Progenitor cell of endocrine pancreas (in vitro differentiated cells): ENCODE data around the gene NID2. TPM values are rescaled to one million over a fixed set of nuclear protein-coding genes. Genes with fewer than 3 reads are reported as not detected.

Source experiments
- DNase-seq: peaks from one replicate; pipeline ENCODE4 v3.0.0; 2021; ENCODE audit warnings: low spot score; ENCODE audit not compliant: unreplicated experiment
- H3K27ac Mint-ChIP-seq: 2 replicates; pipeline ENCODE4 v1.8.0; 2021; ENCODE audit warnings: mild to moderate bottlenecking, moderate library complexity, mixed read lengths
- H3K27me3 Mint-ChIP-seq: 2 replicates; pipeline ENCODE4 v1.8.0; 2021; ENCODE audit warnings: mixed read lengths
- H3K36me3 Mint-ChIP-seq: 2 replicates; pipeline ENCODE4 v1.8.0; 2022; ENCODE audit warnings: mixed read lengths; ENCODE audit not compliant: insufficient read depth
- H3K4me1 Mint-ChIP-seq: 2 replicates; pipeline ENCODE4 v1.8.0; 2021; ENCODE audit warnings: low read depth, mixed read lengths
- H3K4me3 Mint-ChIP-seq: 2 replicates; pipeline ENCODE4 v1.8.0; 2021; ENCODE audit warnings: low read depth, mild to moderate bottlenecking, moderate library complexity, mixed read lengths
- H3K9me3 Mint-ChIP-seq: 2 replicates; pipeline ENCODE4 v1.8.0; 2021; ENCODE audit warnings: low read depth, mixed read lengths
- CTCF ChIP-seq: fragments of 200-600 bp; sonication (generic); IDR thresholded peaks from one replicate; pipeline ENCODE4 v1.5.0; 2021; ENCODE audit warnings: antibody characterized with exemption, mild to moderate bottlenecking; ENCODE audit not compliant: unreplicated experiment
- total RNA-seq: library from RNA; stranded (reverse); gene quantifications from 2 replicates; pipeline ENCODE4 v1.2.1, GENCODE V29; 2021

NID2 gene
- total RNA-seq, 1 donor from 2014 or later, result 2.1 TPM

GRCh38 chr14:52080158-52080800 is 11.4 kb upstream of the NID2 start:
- no peak for DNase-seq
- no peak overlapping the region for H3K4me3 Mint-ChIP-seq
- no peak for TF ChIP-seq CTCF
- no peaks in the 10 kb centered on the region for H3K36me3 Mint-ChIP-seq
- peak overlapping the region; percentile 13 for H3K27ac Mint-ChIP-seq
- H3K27me3 Mint-ChIP-seq, result peaks cover 14% of the 10 kb centered on the region
- peaks cover 9% of the 10 kb centered on the region for H3K9me3 Mint-ChIP-seq
- H3K4me1 Mint-ChIP-seq, result peaks cover 5% of the 10 kb centered on the region

- Mint-ChIP-seq H3K27ac (no peak overlapping the region), H3K4me1 (peaks cover 5% of the 10 kb centered on the region), H3K9me3 (peaks cover 3% of the 10 kb centered on the region), H3K4me3 (no peak overlapping the region), H3K27me3 (peaks cover 20% of the 10 kb centered on the region), H3K36me3 (no peaks in the 10 kb centered on the region)
- no peak for TF ChIP-seq CTCF
- no peak for DNase-seq
These were observed 10.5 kb upstream of the NID2 start for GRCh38 chr14:52079239-52079959.

GRCh38 chr14:52078721-52079120 is 9.9 kb upstream of the NID2 start:
- Mint-ChIP-seq H3K27ac (no peak overlapping the region), H3K4me3 (no peak overlapping the region), H3K4me1 (peaks cover 5% of the 10 kb centered on the region), H3K9me3 (no peaks in the 10 kb centered on the region), H3K36me3 (no peaks in the 10 kb centered on the region), H3K27me3 (peaks cover 26% of the 10 kb centered on the region)
- no peak for DNase-seq
- TF ChIP-seq CTCF, result no peak

GRCh38 chr14:52078095-52078531 is 9.3 kb upstream of the NID2 start:
- TF ChIP-seq CTCF, result no peak
- Mint-ChIP-seq H3K9me3 (no peaks in the 10 kb centered on the region), H3K36me3 (no peaks in the 10 kb centered on the region), H3K27ac (no peak overlapping the region), H3K4me1 (peaks cover 5% of the 10 kb centered on the region), H3K27me3 (peaks cover 26% of the 10 kb centered on the region), H3K4me3 (no peak overlapping the region)
- no peak for DNase-seq

- no peaks in the 10 kb centered on the region for H3K36me3 Mint-ChIP-seq
- H3K27ac Mint-ChIP-seq, result no peak overlapping the region
- peaks cover 30% of the 10 kb centered on the region for H3K27me3 Mint-ChIP-seq
- H3K4me1 Mint-ChIP-seq, result peaks cover 5% of the 10 kb centered on the region
- no peaks in the 10 kb centered on the region for H3K9me3 Mint-ChIP-seq
- no peak for TF ChIP-seq CTCF
- DNase-seq, result no peak
- no peak overlapping the region for H3K4me3 Mint-ChIP-seq
These were observed 8.6 kb upstream of the NID2 start for GRCh38 chr14:52077256-52077979.
